Small intestine (tissue), 7 donors: Measurements from ENCODE around the gene GPR32. TPM values are rescaled to one million over a fixed set of nuclear protein-coding genes. Genes with fewer than 3 reads are reported as not detected.

Experiments
- DNase-seq, 2 donors: peaks; one replicate each; pipeline versions ENCODE4 v3.0.0 to v3.0.0-alpha.2; 2013
- FAIRE-seq: peaks from 2 replicates; lab custom pipeline; 2012; peaks lifted over from hg19 to GRCh38; lab: Jason Lieb, UNC
- H3K27ac ChIP-seq, 3 donors: one replicate each; pipeline ENCODE4 v1.5.1; 2013; ENCODE audit warnings: low read length in 2 of 3, mild to moderate bottlenecking in 2 of 3, control low read depth in 1 of 3, inconsistent platforms in 1 of 3, low read depth in 1 of 3, moderate library complexity in 1 of 3
- H3K27me3 ChIP-seq, 3 donors: one replicate each; pipeline ENCODE4 v1.6.1; 2013; ENCODE audit warnings: low read length in 3 of 3, inconsistent platforms in 1 of 3; ENCODE audit not compliant: control insufficient read depth in 3 of 3, insufficient read depth in 3 of 3
- H3K36me3 ChIP-seq, 3 donors: one replicate each; pipeline ENCODE4 v1.6.1; 2013; ENCODE audit warnings: low read length in 3 of 3, inconsistent platforms in 1 of 3, low read depth in 1 of 3, mild to moderate bottlenecking in 1 of 3, moderate library complexity in 1 of 3; ENCODE audit not compliant: control insufficient read depth in 3 of 3, insufficient read depth in 2 of 3
- H3K4me1 ChIP-seq, 3 donors: one replicate each; pipeline ENCODE4 v1.6.1; 2013; ENCODE audit warnings: low read length in 2 of 3, inconsistent platforms in 1 of 3, low read depth in 1 of 3, mild to moderate bottlenecking in 1 of 3, moderate library complexity in 1 of 3; ENCODE audit not compliant: control insufficient read depth in 3 of 3, insufficient read depth in 2 of 3
- H3K4me3 ChIP-seq, 3 donors: one replicate each; pipeline ENCODE4 v1.5.1; 2013; ENCODE audit warnings: low read length in 3 of 3, control low read depth in 1 of 3, inconsistent platforms in 1 of 3, low read depth in 1 of 3, mild to moderate bottlenecking in 1 of 3, moderate library complexity in 1 of 3
- H3K9me3 ChIP-seq, 2 donors: one replicate each; pipeline ENCODE4 v1.6.1; 2013; ENCODE audit warnings: low read depth in 1 of 2, low read length in 1 of 2; ENCODE audit not compliant: control insufficient read depth in 2 of 2, insufficient read depth in 1 of 2
- WGBS, 3 donors: extraction: QIAGEN DNeasy Blood & Tissue Kit; methylation state at CpG; one replicate each; pipeline ENCODE4 v1.1.7; 2013; 5-methylcytosine and 5-hydroxymethylcytosine counted together
- polyA plus RNA-seq, 4 donors: library from polyadenylated mRNA; stranded (reverse) in 3 of 4; unstranded in 1 of 4; fragments of 200-250 nt in 3 of 4; fragments of 120-200 nt in 1 of 4; gene quantifications; one replicate each; pipeline versions ENCODE4 v1.2.1 to v1.2.3, GENCODE V29; 2013
- donor health status: healthy with polysubstance abuse.
- donor health status: control.
- donor health status: control.
- donor health status: Bipolar disorder and iron deficiency.
- donor health status: healthy.

GPR32 gene
- polyA plus RNA-seq, 4 donors = not detected

DNA sequence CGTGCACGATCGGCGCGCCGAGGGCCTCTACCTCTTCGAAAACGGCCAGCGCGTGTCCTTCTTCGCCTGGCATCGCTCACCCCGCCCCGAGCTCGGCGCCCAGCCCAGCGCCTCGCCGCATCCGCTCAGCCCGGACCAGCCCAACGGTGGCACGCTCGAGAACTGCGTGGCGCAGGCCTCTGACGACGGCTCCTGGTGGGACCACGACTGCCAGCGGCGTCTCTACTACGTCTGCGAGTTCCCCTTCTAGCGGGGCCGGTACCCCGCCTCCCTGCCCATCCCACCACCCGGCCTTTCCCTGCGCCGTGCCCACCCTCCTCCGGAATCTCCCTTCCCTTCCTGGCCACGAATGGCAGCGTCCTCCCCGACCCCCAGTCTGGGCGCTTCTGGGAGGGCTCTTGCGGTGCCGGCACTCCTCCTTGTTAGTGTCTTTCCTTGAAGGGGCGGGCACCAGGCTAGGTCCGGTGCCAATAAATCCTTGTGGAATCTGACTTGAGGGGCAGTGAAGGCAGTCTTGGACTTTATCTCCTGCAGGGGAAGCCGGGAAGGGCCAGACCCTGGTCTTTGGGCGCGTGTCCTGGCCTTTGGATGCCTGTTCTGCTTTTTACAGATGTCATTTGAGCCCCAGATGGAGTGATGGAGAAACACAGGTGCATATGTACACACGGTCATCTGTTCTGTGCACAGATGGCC lies 44.9 kb upstream of the GPR32 start:
- FAIRE-seq = no peak
- DNase-seq = no peak
- H3K4me3 ChIP-seq = peak overlapping the region; percentile 32 to 53 (median 41)

GRCh38 chr19:50725911-50726230 lies 44.4 kb upstream of the GPR32 start:
- DNase-seq = no peak
- peak overlapping the region in 1 of 3 donors; percentile 53 for H3K4me3 ChIP-seq
- no peak for FAIRE-seq
- peaks cover 12 to 41% (median 13%) of the 10 kb centered on the region in 3 donors for H3K27me3 ChIP-seq
- no peaks in the 10 kb centered on the region for H3K9me3 ChIP-seq
- no peaks in the 10 kb centered on the region for H3K36me3 ChIP-seq
- 78 to 82% (median 79%) methylated on average over 9 of the region's 9 CpGs for WGBS, 3 donors
- no peak overlapping the region for H3K27ac ChIP-seq
- H3K4me1 ChIP-seq = peaks cover 0 to 5% (median 2%) of the 10 kb centered on the region in 3 donors

More for the DNA sequence above, 44.9 kb upstream of the GPR32 start:
- Histone ChIP-seq H3K36me3 (no peaks in the 10 kb centered on the region), H3K9me3 (no peaks in the 10 kb centered on the region), H3K4me1 (peaks cover 0 to 5% (median 2%) of the 10 kb centered on the region in 3 donors), H3K27ac (peak overlapping the region in 2 of 3 donors; percentile 48 to 55), H3K27me3 (peaks cover 12 to 44% (median 13%) of the 10 kb centered on the region in 3 donors)
- 5 to 10% (median 7%) methylated on average over 37 to 52 of the region's 52 CpGs for WGBS, 3 donors

GRCh38 chr19:50728084-50728737 lies 42.1 kb upstream of the GPR32 start:
- no peak overlapping the region for H3K4me3 ChIP-seq
- no peak overlapping the region for H3K27ac ChIP-seq
- peaks cover 10 to 21% (median 13%) of the 10 kb centered on the region in 3 donors for H3K27me3 ChIP-seq
- no peaks in the 10 kb centered on the region for H3K9me3 ChIP-seq
- 17 to 33% (median 29%) methylated on average over 34 to 39 of the region's 39 CpGs for WGBS, 3 donors
- FAIRE-seq (no peak), DNase-seq (peak in 1 of 2 donors; percentile 47)
- peaks cover 0 to 5% (median 2%) of the 10 kb centered on the region in 3 donors for H3K4me1 ChIP-seq
- H3K36me3 ChIP-seq = no peaks in the 10 kb centered on the region

- no peaks in the 10 kb centered on the region for H3K36me3 ChIP-seq
- no peak overlapping the region for H3K4me3 ChIP-seq
- H3K9me3 ChIP-seq = no peaks in the 10 kb centered on the region
- FAIRE-seq = no peak
- WGBS, 3 donors = 62 to 69% (median 68%) methylated on average over 5 of the region's 5 CpGs
- no peak for DNase-seq
- H3K27me3 ChIP-seq = peaks cover 8 to 13% (median 8%) of the 10 kb centered on the region in 3 donors
- peaks cover 0 to 5% (median 2%) of the 10 kb centered on the region in 3 donors for H3K4me1 ChIP-seq
- no peak overlapping the region for H3K27ac ChIP-seq
Measured at GRCh38 chr19:50729894-50730293, 40.4 kb upstream of the GPR32 start.

DNA sequence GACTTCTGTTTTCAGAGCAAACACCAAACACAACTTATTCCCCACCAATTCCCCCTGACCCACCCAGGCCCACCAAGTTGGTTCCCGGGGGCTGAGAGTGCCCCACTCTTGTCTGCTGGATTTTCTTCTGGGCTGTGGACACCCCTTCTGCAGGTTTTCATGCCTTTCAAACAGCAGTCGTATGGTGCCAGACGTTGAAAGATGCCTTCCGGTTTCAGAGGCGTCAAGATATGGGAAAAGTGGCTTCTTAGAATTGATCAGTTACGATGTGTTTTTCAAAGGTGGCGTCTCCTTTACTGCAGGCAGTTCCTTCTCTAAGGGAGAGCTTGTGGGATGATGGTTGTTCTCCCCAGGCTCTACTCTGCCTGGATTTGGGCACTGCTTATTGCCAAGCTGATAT lies 34.4 kb upstream of the GPR32 start:
- Histone ChIP-seq H3K4me3 (no peak overlapping the region), H3K36me3 (no peaks in the 10 kb centered on the region), H3K27ac (no peak overlapping the region), H3K27me3 (peaks cover 0 to 8% (median 7%) of the 10 kb centered on the region in 3 donors), H3K4me1 (no peaks in the 10 kb centered on the region), H3K9me3 (no peaks in the 10 kb centered on the region)
- 47 to 53% (median 49%) methylated on average over 7 of the region's 7 CpGs for WGBS, 3 donors
- DNase-seq (no peak), FAIRE-seq (no peak)

GRCh38 chr19:50736338-50736737 lies 33.9 kb upstream of the GPR32 start:
- DNase-seq = no peak
- H3K27me3 ChIP-seq = peaks cover 0 to 8% (median 7%) of the 10 kb centered on the region in 3 donors
- 67 to 70% (median 69%) methylated on average over 5 of the region's 5 CpGs for WGBS, 3 donors
- no peak for FAIRE-seq
- H3K27ac ChIP-seq = no peak overlapping the region
- peaks cover 0 to 4% (median 2%) of the 10 kb centered on the region in 3 donors for H3K4me1 ChIP-seq
- no peaks in the 10 kb centered on the region for H3K36me3 ChIP-seq
- no peaks in the 10 kb centered on the region for H3K9me3 ChIP-seq
- no peak overlapping the region for H3K4me3 ChIP-seq

DNA sequence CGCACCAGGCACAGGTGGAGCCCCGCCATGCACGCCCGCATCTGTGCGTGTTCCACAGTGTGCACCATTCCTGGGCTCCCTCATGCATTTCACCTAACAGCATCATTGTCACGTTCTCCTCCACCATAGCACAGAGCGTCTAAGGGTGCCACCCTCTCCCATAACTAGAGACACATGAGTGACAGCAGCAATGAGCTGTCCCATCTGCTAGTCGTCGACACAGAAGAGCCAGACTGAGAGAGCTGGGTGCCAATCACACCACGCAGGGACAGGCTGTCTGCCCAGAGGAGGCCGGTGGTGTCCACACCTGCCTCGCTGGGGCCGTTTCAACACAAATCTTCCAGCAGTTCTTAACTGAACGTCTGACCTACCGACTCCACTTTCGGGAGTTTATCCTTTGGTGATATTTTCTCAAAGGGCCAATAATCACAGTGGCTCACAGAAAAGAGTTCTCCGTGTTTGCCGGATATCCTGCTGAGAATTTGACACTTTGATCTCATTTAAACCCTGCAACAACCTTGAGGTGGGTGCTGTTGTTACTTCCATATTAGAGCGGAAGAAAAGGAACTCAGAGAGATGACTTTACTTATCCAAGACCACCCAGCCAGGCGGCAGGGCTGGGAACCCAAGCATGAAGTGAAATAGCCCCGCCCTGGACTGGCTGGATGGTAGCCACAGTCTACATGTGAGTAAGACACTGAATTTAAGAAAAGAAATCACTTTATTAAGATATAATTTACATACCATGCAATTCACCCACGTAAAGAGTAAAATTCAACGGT lies 30.9 kb upstream of the GPR32 start:
- Histone ChIP-seq H3K9me3 (no peaks in the 10 kb centered on the region), H3K4me3 (no peak overlapping the region), H3K27me3 (peaks cover 0 to 8% (median 7%) of the 10 kb centered on the region in 3 donors), H3K27ac (no peak overlapping the region), H3K4me1 (peaks cover 0 to 4% (median 2%) of the 10 kb centered on the region in 3 donors), H3K36me3 (no peaks in the 10 kb centered on the region)
- no peak for FAIRE-seq
- DNase-seq = no peak
- WGBS, 3 donors = 79 to 82% (median 81%) methylated on average over 23 of the region's 23 CpGs

GRCh38 chr19:50739914-50740426 lies 30.3 kb upstream of the GPR32 start:
- WGBS, 3 donors = 61 to 69% (median 63%) methylated on average over 11 of the region's 11 CpGs
- no peak for FAIRE-seq
- H3K27me3 ChIP-seq = peaks cover 0 to 8% (median 5%) of the 10 kb centered on the region in 3 donors

More at GRCh38 chr19:50739914-50740426, 30.3 kb upstream of the GPR32 start:
- no peaks in the 10 kb centered on the region for H3K9me3 ChIP-seq
- DNase-seq = no peak
- H3K36me3 ChIP-seq = no peaks in the 10 kb centered on the region
- H3K4me1 ChIP-seq = peaks cover 0 to 4% (median 2%) of the 10 kb centered on the region in 3 donors
- no peak overlapping the region for H3K4me3 ChIP-seq
- H3K27ac ChIP-seq = no peak overlapping the region
